ENCODE data around the gene TRABD.
"Not testable (repeated sequence)": the region's sequence is repeated elsewhere in the genome, so short reads cannot be mapped to it uniquely, and the experiment has no call there.

TRABD gene

DNA sequence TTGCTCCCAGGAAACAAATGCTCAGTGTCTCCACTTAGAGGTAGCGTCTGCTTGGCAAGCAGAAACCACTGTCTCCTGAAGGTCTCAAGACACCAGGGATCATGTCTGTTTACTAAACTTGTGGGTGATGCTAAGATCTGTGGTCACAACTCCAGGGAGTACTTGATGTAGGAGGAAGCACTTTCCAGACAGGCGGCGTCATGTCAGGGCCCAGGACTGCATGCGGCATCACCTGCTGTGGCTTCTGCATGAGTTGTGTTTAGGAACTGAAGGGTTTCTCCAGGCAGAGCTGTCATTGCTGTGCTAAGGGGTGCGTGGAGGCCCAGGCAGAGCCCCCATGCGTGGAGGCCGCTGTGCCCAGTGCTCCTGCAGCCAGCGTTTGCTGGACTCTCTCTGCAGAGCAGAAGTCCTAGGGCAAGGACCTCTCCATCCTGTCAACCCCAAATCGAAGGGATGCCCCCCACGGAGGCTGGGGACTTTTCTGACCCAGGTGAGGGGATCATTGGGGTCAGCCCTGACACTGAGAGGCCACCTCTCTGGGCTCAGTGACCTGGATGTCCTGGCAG is 23.2 kb upstream of the TRABD start:
- H3K27me3 ChIP-seq (ENCODE audit: insufficient read depth, poor library complexity, severe bottlenecking), result no peaks in the 10 kb centered on the region
- no peak overlapping the region for H3K4me3 ChIP-seq (ENCODE audit: severe bottlenecking)
- no peaks in the 10 kb centered on the region for H3K36me3 ChIP-seq (ENCODE audit: low read depth)
- no peak overlapping the region for H3K27ac ChIP-seq (ENCODE audit: poor library complexity, severe bottlenecking)
- TF ChIP-seq, protein P1, sequence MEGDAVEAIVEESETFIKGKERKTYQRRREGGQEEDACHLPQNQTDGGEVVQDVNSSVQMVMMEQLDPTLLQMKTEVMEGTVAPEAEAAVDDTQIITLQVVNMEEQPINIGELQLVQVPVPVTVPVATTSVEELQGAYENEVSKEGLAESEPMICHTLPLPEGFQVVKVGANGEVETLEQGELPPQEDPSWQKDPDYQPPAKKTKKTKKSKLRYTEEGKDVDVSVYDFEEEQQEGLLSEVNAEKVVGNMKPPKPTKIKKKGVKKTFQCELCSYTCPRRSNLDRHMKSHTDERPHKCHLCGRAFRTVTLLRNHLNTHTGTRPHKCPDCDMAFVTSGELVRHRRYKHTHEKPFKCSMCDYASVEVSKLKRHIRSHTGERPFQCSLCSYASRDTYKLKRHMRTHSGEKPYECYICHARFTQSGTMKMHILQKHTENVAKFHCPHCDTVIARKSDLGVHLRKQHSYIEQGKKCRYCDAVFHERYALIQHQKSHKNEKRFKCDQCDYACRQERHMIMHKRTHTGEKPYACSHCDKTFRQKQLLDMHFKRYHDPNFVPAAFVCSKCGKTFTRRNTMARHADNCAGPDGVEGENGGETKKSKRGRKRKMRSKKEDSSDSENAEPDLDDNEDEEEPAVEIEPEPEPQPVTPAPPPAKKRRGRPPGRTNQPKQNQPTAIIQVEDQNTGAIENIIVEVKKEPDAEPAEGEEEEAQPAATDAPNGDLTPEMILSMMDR (IDR thresholded peaks at IDR 0.05; ENCODE audit: poor library complexity, severe bottlenecking), result no peak
- H3K9me3 ChIP-seq (ENCODE audit: severe bottlenecking), result no peaks in the 10 kb centered on the region
- ATAC-seq (ENCODE audit: low read depth) (no peak), DNase-seq (ENCODE audit: low spot score) (no peak)
- H3K4me1 ChIP-seq (ENCODE audit: insufficient read depth, poor library complexity, severe bottlenecking), result peaks cover 8% of the 10 kb centered on the region

DNA sequence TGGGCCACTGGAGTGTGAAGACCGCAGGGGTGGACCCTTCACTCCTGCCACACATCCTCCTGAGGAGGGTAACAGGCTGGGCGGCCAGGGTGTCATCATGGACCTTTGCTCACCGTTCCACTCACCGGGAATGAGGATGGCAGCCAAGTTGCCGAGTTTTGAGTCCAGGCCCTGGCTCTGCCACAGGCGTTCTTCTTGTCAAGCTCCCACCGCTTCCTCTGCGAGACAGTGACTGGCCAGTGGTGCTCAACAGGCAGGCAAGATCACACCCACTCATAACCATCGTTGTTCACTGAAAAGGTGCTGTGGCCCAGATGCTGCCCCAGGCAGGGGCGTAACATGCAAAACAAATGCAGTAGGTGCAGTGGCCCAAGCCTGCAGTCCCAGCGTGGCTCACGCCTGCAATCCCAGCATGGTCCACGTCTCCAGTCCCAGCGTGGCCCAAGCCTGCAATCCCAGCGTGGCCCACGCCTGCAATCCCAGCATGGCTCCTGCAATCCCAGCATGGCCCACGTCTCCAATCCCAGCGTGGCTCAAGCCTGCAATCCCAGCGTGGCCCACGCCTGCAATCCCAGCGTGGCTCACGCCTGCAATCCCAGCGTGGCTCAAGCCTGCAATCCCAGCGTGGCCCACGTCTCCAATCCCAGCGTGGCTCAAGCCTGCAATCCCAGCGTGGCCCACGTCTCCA is 20.1 kb upstream of the TRABD start:
- ATAC-seq (ENCODE audit: low read depth), result no peak
- Histone ChIP-seq H3K4me1 (ENCODE audit: insufficient read depth, poor library complexity, severe bottlenecking) (no peaks in the 10 kb centered on the region), H3K4me3 (ENCODE audit: severe bottlenecking) (no peak overlapping the region), H3K27ac (ENCODE audit: poor library complexity, severe bottlenecking) (no peak overlapping the region), H3K9me3 (ENCODE audit: severe bottlenecking) (no peaks in the 10 kb centered on the region), H3K27me3 (ENCODE audit: insufficient read depth, poor library complexity, severe bottlenecking) (peaks cover 7% of the 10 kb centered on the region), H3K36me3 (ENCODE audit: low read depth) (no peaks in the 10 kb centered on the region)
- peak; percentile 48 for DNase-seq (ENCODE audit: low spot score)
- TF ChIP-seq, protein P1 (IDR thresholded peaks at IDR 0.05; ENCODE audit: poor library complexity, severe bottlenecking), result no peak

DNA sequence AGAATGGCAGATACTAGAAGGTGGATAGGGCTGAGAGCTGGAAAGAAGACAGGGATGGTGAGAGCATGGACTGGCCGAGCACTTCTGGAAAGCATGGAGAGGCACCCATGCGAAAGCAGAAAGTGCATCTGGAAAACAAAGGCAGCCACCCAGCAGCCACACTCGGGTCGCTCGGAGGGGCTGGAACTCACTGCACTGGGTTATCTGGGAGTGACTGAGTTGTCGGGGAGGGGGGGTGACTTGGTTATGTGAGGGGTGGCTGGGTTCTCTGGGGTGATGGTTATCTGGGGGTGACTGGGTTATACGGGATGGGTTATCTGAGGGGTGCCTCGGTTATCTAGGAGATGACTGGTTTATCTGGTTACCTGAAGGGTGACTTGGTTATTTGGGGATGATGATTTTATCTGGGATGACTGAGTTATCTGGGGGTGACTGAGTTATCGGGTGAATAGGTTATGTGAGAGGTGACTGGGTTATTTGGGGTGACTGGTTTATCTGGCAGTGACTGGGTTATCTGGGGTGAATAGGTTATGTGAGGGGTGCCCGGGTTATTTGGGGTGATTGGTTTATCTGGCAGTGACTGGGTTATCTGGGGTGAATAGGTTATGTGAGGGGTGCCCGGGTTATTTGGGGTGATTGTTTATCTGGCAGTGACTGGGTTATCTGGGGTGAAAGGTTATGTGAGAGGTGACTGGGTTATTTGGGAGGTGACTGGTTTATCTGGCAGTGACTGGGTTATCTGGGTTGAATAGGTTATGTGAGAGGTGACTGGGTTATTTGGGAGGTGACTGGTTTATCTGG is 17.8 kb upstream of the TRABD start:
- peak; percentile 40 for DNase-seq (ENCODE audit: low spot score)
- Histone ChIP-seq H3K4me3 (ENCODE audit: severe bottlenecking) (no peak overlapping the region), H3K36me3 (ENCODE audit: low read depth) (no peaks in the 10 kb centered on the region), H3K27me3 (ENCODE audit: insufficient read depth, poor library complexity, severe bottlenecking) (peaks cover 7% of the 10 kb centered on the region), H3K9me3 (ENCODE audit: severe bottlenecking) (no peaks in the 10 kb centered on the region), H3K4me1 (ENCODE audit: insufficient read depth, poor library complexity, severe bottlenecking) (no peaks in the 10 kb centered on the region), H3K27ac (ENCODE audit: poor library complexity, severe bottlenecking) (no peak overlapping the region)
- TF ChIP-seq, protein P1 (IDR thresholded peaks at IDR 0.05; ENCODE audit: poor library complexity, severe bottlenecking), result no peak
- no peak for ATAC-seq (ENCODE audit: low read depth)

DNA sequence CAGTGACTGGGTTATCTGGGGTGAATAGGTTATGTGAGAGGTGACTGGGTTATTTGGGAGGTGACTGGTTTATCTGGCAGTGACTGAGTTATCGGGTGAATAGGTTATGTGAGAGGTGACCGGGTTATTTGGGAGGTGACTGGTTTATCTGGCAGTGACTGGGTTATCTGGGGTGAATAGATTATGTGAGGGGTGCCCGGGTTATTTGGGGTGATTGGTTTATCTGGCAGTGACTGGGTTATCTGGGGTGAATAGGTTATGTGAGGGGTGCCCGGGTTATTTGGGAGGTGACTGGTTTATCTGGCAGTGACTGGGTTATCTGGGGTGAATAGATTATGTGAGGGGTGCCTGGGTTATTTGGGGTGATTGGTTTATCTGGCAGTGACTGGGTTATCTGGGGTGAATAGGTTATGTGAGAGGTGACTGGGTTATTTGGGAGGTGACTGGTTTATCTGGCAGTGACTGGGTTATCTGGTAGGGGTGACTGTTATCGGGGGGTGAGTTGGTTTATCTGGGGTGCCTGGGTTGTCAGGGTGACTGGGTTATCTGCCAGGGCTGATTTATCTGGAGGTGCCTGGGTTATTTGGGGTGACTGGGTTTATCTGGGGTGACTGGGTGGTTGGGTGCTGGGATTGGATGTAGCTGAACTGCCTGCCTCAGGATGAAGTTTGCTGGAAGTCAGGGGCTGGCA is 17.1 kb upstream of the TRABD start:
- not testable (repeated sequence) for H3K4me3 ChIP-seq (ENCODE audit: severe bottlenecking); DNase-seq (ENCODE audit: low spot score); H3K27ac ChIP-seq (ENCODE audit: poor library complexity, severe bottlenecking); H3K36me3 ChIP-seq (ENCODE audit: low read depth); ATAC-seq (ENCODE audit: low read depth); H3K9me3 ChIP-seq (ENCODE audit: severe bottlenecking); H3K4me1 ChIP-seq (ENCODE audit: insufficient read depth, poor library complexity, severe bottlenecking); H3K27me3 ChIP-seq (ENCODE audit: insufficient read depth, poor library complexity, severe bottlenecking)

DNA sequence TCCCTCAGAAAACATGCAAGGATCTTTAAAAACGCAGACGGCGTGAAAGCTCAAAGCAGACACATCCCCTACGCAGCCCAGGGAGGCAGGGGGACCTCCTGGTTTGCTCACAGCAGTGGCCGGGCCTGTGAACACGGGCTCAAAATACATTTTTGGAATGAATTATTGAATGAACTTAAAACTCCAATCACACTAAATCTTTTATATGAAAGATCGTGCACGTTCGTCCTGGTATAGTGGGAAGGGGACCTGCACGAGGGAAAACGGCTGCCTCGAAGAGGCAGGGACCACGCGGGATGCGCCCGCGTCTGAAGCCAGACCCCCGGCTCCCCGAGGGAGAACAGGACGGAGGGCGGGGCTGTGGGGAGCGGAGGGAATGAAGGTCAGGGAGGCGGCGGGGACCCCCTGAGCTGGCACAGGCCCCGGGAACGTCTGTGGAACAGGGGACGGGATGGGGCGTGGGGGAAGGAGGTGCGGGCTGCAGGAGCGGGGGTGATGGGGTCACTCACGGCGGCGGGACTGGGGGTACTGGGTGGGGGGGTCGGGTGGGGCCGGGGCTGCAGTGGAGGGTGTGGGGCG is 16.4 kb upstream of the TRABD start:
- TF ChIP-seq, protein P1 (IDR thresholded peaks at IDR 0.05; ENCODE audit: poor library complexity, severe bottlenecking), result no peak
- Histone ChIP-seq H3K27ac (ENCODE audit: poor library complexity, severe bottlenecking) (no peak overlapping the region), H3K4me1 (ENCODE audit: insufficient read depth, poor library complexity, severe bottlenecking) (no peaks in the 10 kb centered on the region), H3K27me3 (ENCODE audit: insufficient read depth, poor library complexity, severe bottlenecking) (peaks cover 7% of the 10 kb centered on the region), H3K9me3 (ENCODE audit: severe bottlenecking) (no peaks in the 10 kb centered on the region), H3K4me3 (ENCODE audit: severe bottlenecking) (peak overlapping the region; percentile 48), H3K36me3 (ENCODE audit: low read depth) (no peaks in the 10 kb centered on the region)
- ATAC-seq (ENCODE audit: low read depth), result no peak
- DNase-seq (ENCODE audit: low spot score), result no peak

All from RWPE2 (cell line).